DLD1 (cell line): Measurements from ENCODE around the gene SF1.

Experiments
- in situ Hi-C: cut with HindIII; loops from 2 replicates; pipeline ENCODE4 v1.10.0; 2017; ENCODE audit warnings: low sequenced_read_pairs

The SF1 gene

DNA sequence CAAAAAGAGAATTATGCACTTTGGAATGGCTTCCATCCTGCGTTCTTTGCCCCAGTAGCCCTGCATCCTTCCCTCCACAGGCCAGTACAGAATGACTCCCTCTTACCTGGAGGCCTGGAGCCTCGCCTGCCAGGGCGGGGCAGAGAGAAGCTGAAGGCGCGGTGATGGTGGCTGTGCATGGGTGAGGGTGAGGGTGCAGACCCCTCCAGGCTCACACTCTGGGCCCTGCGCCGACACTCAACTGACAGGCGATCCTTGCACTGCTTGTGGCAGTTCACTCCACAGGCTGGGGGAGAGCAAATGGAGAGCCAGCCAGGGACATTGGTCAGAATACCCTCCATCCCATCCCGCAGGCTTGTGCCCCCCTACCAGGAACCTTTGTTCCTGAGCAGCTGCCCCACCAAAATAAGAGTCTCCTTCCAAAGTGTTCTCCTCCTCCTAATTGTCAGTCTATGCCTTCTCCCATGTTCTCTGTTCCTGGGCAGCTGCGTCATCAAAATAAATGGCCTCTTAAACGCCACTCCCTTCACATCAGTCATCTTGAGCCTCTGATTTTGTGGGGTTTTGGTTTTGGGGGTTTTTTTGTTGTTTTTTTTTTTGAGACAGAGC, 49.5 kb downstream of the SF1 start:
- in situ Hi-C loops = no loop called here

DNA sequence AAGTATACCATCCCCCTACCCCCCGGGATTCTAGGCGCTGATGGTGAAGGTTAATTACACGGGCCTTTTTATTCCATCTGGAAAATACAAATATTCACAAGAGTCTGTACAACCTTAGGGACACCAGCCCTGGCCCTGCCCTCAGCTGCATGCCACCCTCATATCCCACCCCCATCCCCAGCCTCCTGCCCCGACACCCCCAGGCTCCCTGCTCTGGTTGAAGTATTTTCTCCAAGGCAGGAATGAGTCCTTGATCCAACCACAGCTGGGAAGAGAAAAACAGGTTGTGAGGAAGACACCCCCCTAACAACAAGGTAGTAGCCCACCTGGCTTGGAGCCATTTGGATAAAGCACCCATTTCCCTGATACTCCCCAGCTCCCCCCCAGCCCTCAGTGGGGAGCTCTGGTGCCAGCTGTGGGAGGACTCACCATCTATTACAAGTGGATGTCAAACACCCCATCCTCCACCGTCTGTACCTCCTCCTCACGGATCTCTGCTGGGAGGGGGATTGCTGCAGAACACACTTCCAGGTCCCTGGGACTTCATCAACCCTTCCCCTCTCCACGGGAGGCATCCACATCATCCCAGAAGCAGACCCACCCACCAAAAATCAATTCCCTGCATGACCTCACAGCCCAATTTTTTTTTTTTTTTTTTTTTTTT, 51.3 kb downstream of the SF1 start:
- in situ Hi-C loops = no loop called here

DNA sequence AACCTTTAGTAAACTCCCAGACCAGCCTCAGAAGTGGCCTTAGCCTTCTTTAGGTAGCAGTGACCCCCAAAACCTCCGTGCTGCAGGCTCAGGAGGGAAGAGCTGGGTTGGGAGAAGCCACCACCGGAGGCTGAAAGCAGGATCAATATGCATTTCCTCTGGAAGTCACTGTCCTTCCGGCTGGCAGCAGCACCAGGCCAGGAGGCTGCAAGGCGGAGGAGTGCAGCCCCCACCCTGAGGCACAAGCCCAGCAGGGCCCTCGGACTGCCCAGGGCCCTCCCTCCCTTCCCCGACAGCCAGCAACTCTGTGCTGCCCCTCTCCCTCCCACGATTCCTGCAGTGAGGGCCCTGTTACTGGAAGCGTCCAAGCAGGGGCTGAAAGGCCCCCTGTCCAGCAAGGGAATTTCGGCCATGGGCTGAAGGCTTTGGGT, 52.1 kb downstream of the SF1 start:
- in situ Hi-C loops = no loop called here

DNA sequence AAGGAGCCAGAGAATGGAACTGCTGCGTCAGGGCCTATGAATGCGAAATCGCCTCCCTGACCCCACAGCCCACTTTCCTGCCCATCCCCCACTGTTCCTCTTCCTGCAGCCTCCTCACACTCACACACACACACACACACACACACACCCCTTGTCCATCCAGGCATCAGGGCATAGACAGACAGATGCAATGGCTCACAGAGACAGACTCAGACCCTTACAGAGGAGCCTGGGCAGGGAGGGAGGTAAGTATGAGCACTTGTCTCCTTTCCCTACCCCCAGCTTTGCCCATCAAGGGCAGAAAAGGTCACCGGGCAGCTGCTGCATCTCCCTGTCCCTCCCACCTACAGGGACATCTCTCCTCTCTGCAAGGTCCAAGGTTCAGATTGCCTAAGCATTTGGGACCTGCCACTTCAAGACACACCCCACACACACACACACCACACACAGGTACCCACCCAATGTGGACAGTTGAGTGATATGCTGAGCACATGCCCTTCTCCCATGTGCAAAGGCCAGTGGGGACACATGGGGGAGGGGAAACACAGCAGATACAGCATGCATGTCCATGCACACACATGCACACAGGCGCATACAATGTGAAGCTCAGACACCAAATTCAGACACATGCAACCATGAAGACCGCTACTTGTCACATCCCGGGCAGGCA, 53.3 kb downstream of the SF1 start:
- in situ Hi-C loops = no loop called here

DNA sequence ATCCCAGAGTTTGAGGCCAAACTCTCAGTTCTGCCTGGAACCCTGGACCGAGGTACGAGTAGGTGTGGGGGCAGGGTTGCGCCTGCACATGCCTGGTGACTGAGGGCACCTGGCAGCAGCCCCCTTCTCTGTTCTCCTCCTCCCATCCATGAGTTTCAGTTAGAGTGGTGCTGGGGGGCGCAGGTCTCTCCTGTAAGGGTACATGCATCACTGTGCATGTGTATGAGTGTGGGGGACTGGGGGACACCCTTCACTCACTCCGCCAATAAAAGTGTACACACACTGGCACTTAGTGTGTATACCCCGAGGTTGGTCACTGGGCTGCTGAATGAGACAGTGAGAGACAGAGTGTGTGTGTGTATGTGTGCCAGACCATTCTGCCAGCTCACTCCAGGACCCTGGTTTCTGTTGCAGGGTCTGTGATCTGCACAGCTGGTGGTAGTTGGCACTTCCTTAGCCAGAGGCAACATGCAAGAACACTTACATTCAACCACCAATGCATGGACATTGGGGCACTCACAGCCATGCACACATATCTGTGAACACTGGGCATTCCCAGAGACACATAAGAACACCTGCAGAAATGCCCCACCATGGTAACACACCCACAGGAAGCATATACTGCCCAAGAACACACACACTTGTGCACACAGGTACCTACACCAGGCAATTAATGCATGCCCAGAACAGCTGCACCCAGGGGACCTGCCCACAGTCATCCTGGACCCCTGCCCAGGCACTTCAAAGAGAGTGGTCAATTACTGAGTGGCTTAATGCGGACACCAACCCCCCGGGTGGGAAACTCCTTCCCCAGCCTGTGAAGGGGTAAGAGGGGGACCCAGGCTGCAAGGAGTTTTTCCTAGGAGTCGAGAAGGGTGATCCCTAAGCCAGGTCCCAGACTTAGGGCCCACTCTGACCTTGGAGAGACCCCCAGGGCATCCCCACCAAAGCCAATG, 54.2 kb downstream of the SF1 start:
- in situ Hi-C loops = no loop called here

DNA sequence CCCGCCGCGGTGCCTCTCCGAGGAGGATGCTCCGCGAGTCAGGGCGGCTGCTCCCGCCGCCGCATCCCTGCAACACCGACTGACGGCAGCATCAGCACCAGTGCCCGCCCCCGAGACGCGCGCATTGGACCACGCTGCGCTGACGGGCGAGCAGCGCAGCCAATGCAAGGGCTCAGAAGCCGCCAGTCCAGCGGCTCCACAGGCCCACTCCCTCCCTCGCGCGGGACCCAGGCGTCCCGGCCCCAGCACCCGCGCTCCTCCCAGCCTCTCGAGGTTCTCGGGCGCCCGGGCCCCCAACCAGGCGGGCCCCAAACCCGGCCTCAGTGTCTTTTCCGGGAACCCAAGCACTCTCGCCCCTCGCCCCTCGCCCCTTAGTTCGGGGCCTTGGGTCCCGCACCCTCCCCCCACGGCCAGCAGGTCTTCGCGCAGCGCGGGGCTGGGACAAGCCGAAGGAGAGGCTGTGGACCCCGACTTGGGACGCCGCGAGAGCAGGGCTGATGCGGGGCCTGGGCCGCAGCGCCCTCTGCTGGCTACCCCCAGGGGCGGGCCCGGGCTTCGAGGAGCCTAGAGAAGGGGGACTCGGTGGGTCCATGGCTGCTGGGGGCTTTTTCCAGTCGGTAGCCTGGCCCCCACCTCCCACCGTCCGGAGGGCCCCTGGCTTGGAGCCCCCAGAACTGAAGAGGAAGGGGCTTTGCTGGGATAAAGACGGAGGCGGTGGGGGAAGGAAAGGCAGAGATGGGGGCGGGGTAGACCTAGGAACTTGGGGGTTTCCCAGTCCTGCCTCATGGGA, 55.0 kb downstream of the SF1 start, which contains the start of gene NRXN2:
NRXN2 (minus strand) TSS at position 81 of the 790 bp plus-strand sequence. CDS start 9,498 bp downstream, outside the sequence.
- in situ Hi-C loops = no loop called here

DNA sequence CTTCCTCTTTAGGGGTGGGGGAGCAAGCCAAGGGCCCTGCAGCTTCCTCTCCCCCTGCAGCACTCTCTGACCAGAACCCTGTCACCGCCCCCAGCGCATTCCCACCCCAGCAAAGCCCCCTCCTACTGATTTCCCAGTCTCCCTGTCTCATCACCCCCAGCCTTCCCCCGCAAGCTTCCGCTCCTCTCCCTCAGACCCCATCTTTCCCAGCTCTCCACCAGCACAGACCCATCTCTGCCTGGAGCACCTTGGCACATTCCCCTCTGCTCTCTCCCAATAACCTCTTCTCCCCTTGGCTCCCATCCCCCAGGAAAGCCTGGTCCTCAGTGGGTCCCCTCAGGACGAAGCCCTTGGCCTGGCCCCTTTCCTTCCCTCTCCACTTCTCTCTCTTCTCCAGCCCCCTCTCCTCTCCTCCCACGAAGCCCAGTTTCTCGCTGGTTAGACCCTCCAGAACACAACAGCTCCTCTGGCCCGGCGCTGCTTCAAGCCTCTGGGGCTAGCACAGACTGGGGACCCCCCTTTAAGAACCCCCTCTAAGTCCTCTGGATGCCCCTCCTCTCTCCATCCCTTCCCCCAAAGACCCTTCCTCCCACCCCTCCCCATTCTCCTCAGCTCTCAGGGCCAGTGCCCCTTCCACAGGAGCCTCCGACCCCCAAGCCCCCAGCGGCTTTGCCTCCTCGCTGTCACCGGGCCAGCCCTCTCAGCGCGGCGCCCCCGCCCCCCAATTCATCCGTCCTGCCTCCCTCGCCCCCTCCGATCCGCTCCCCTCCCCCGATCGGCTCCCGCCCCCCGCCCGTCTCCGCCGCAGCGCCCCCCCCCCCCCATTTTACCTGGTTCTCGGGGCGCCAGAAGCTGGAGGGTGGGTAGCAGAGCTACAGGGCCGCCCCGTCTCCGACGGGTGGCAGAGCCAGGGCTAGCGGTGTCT, 55.9 kb downstream of the SF1 start:
- in situ Hi-C loops = no loop called here

DNA sequence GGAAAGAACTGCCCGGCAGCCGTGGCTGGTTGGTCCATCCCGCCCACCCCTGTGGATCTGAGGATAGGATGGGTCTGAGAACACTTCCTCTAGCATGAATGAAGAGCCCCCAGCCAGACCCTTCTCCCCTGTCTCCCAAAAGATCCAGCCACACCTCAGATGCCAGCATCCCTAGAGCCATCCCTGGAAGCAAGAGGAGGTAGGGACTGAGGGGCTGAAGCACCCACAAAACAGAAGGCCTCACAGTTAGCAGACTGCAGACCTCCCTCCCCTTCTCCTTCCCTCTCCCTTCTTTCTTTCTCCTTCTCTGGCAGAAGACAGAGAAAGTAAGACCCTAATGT, 57.0 kb downstream of the SF1 start:
- in situ Hi-C loops = no loop called here

DNA sequence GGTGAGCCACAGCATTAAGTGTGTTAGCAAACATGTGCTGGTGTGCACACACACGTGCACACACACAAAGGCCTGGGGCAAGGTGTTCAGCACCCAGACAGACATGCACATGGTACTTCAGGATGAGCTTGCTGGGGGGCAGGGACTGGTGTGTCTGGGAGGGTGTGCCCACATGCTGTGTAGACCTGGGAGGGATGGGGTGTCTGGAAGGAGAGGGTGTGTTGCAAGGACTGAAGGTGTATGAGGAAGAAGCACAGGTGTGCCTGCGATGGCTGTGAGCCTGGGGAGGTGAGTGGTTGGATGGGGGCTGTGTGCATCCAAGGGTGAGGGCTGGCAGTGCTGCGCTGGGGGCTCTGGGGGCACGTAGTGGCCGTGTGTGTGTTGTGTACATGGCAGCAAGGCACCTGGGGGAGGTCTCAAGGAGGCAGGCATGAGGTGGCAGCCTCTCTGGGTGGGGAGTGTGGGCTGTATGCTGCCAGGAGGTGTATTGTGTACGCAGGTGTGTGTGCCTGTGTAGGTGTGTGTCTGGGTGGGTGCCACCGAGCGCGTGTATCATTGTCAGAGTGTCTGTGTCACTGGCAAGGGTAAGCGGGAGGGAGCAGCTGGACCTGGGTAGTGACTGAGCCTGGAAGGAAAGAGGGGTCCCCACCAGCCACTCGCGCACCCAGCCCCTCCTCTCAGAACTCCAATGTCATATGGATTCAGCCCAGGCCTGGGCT, 57.5 kb downstream of the SF1 start:
- in situ Hi-C loops = no loop called here

DNA sequence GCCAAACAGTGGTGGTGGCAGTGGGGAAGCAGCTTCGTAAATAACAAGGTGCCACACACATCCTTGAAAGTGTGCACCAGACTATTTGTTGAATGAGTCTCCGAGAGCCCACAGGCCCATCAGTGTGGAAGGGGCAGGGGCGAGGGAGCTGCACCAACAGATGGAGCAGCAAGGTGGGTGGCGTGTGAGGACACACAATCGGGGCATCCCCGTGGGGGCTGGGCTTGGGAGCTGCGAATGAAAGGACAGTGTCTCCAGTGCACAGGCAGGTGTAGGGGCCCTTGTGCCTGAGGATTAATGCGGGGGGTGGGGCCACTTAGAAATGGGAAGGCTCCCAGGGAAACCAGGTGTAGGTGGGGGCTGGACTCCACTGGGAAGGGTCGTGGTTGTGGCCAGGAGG, 58.2 kb downstream of the SF1 start:
- in situ Hi-C loops = no loop called here

DNA sequence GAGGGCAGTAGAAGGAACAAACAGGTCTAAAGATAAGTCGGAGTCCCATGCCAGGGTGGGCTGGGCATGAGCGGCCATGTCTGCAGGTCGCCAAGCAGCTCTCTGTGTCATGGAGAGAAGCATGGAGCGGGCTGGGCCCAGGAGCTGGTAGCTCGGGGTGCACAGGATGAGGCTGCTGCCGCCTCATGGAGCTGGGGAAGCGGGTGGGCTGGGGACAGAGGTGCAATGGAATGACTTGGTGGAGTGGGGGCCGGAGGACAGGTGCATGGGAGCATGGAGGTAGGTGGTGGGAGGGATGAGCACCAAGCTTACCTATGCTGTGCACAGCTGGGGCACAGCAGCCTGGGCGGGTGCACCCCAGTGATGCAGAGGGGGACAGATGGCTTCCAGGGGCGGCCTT, 58.9 kb downstream of the SF1 start:
- in situ Hi-C loops = loop anchor here (10.0 kb wide), 1 partner anchor 45 kb away; no protein-coding TSS in a partner anchor

DNA sequence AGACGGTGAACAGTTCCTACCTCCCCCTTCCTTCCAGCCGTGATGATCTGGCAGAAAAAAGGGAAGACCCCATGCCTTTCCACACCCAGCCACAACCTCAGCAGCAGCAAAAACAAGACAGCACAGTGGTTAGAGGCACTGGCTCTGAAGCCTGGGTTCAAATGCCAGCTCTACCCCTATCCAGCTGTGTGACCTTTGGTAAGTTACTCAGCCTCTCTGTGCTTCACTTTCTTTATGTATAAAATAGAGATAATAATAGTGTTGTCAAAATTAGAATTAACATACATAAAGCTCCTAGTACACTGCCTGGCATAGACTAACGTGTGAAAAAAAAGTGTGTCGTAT, 59.6 kb downstream of the SF1 start:
- in situ Hi-C loops = loop anchor here (10.0 kb wide), 1 partner anchor 46 kb away; no protein-coding TSS in a partner anchor

DNA sequence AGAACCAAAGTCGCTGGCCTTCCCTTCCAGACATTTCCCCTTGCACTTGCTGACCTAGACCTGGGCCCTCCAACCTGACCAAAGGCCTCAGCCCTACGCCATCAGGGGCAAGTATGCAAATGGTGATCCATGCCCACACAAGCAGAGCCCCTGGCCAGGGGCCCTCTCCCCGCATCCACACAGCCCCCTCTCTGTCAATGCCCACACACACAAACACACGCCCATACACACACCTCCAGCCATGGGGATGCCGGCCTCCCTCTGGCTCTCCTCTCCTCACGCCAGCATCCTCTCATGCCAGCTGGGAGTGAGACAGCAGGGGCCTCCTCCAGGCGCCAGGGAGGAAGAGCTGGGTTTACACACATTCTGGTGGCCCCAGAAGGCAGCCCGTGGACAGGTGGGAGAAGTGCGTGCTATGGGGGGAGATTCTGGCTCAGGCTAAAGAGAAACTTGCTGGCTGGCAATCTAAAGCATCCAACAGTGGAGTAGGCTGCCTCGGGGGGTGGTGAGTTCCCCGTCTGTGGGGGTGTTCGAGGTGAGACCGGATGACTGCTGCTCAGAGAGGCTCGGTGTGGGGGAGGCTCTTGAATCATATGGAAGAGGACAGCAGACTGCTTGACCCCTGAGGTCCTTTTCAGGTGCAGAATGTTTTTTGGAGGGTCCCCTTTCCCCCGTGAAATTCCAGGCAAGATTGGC, 60.1 kb downstream of the SF1 start:
- in situ Hi-C loops = loop anchor here (10.0 kb wide), 1 partner anchor 47 kb away; no protein-coding TSS in a partner anchor

DNA sequence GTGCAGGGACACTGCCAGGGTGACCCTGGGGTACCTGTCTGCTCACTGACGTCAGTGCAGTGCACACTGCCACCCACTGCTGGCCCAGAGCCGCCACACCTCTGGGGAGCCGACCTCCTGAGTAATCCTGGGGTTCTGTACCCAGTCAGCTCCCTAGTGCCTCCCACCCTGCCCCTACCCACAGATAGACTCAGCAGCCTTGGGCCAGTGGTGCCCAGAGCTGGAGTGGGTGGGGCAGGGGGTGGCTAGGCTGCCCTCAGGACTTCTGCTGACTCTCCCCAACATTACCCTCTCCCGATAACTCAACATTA, 61.1 kb downstream of the SF1 start:
- in situ Hi-C loops = loop anchor here (10.0 kb wide), 1 partner anchor 48 kb away; no protein-coding TSS in a partner anchor

DNA sequence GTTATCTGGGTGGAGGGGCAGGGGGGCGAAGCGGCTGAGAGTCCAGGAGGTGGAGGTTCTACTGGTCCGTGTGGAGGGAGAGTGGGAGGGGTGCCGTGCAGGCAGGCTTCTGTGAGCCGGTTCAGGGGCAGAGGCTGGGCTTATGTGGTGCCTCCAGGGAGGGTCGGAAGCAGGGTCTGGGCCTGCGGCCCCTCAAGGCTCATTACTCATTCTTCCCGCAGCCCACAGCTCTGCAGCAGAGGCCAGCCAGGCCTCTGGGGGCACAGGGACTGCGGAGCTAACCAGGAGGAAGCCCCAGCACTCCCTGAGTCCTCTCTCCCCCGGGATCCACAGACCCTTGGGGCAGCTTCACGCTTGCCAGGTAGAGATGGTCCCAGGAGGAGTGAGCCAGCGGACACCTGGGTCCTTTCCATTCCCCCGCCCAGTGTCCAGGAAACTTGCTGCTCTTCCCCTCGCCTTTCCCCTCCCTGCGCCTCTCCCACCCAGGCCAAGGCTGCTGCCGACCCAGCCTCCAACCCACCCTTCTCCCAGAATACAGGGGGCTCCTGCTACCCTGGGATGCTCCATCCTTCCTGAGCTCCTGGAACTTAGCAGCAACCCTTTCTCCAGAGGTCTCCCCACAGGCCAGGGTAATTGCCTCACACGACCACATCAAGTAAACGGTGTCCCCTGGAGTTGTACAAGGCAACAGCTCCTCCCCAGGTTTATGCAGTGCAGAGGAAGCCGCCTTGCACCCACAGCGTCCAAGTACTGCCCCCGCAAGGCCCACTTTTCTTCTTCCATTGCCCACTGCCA, 61.7 kb downstream of the SF1 start:
- in situ Hi-C loops = loop anchor here (10.0 kb wide), 1 partner anchor 48 kb away; no protein-coding TSS in a partner anchor

DNA sequence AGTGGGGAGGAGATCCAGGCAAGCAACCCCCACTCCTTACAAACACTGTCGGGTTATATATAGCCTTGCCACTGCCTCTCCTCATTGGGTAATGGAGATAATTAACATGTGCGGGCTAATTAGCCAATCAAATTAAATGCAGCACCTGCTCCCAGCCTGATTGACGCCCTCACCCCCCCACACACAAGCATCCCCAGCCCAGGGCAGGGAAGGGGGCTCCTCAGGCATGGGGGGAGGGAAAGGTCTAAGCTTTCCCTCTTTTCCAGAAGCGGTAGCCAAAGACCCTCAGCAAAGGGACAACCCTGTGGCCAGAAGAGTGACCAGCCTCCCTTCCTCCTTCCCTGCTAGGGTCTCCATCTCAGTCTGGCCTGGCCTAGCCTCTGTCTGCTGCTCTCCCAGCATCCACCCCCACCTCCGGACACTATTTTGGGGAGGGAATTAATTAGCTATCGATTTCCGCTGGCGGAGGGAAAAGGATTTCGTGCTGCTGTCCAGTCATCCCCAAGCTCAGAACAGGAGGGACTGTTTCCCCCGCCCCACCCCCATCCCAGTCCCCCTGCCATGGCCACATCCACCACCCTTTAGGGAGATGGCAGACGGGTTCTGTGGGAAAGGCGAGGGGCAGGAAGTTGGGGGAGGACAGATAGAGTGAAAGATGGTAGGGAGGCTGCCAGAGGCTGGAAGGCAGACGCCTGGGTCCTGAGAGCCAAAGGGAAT, 62.4 kb downstream of the SF1 start:
- in situ Hi-C loops = loop anchor here (10.0 kb wide), 1 partner anchor 49 kb away; no protein-coding TSS in a partner anchor
